Measurements from ENCODE around the gene TRIM13.
"Not testable (repeated sequence)": the region's sequence is repeated elsewhere in the genome, so short reads cannot be mapped to it uniquely, and the experiment has no call there.

The TRIM13 gene, protein sequence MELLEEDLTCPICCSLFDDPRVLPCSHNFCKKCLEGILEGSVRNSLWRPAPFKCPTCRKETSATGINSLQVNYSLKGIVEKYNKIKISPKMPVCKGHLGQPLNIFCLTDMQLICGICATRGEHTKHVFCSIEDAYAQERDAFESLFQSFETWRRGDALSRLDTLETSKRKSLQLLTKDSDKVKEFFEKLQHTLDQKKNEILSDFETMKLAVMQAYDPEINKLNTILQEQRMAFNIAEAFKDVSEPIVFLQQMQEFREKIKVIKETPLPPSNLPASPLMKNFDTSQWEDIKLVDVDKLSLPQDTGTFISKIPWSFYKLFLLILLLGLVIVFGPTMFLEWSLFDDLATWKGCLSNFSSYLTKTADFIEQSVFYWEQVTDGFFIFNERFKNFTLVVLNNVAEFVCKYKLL

DNA sequence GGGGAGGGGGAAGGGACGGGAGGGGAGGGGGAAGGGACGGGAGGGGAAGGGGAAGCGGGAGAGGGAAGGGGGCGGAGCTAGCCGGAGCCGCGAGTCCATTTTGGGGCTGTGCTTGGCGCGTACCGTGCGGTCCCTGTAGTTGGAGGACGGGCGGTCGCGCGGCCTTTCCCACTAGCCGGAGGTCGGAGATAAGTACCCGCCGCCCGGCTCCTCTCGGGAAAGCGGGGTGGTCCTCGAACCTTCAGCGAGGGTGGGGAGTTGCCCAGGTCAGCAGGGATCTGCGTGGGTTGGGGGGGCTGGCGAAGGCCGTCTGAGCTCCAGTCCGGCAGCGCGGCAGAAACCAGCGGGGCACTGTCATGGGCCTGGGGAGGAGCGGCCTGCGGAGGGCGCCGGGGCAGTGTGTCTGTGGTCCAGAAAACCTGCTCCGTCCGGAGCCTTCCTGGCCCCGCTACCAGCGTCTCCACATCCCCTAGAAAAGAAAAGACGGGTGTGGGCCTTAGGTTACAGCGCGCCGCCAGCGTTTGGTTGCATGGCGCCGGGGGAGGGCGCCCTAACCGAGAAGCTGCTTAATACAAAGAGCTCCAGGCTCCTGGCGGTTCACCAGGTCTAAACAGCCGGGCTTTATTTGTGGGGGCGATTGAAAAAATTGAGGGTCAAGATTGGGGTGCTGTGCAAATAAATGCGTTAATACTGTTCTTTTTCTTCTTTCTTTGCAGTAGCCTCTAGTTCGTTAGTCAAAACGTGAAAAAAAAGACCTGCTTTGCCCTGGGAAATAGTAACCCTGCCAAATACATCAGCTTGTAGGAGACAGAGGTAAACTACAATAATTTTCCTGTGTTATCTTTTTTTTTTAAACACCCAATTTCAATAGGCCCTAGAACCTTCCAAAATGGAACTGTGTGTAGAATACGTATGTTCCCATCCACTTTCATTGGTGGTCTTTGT, at the start of gene TRIM13:
Gene TRIM13 (plus strand): TSS at position 92 of the 945 bp plus-strand sequence. CDS start 14,899 bp downstream, outside the sequence.
- ATAC-seq: peak; percentile 84 to 86

DNA sequence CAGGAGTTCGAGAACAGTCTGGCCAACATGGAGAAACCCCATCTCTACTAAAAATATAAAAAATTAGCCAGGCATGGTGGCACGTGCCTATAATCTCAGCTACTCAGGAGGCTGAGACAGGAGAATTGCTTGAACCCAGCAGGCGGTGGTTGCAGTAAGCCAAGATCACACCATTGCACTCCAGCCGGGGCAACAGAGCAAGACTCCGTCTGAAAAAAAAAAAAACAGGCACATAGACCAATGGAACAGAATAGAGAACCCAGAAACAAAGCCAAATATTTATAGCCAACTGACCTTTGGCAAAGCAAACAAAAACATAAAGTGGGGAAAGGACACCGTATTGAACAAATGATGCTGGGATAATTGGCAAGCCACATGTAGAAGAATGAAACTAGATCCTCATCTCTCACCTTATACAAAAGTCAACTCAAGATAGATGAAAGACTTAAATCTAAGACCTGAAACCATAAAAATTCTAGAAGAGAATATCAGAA, 48.0 kb upstream of the TRIM13 start:
- ATAC-seq: not testable (repeated sequence)

DNA sequence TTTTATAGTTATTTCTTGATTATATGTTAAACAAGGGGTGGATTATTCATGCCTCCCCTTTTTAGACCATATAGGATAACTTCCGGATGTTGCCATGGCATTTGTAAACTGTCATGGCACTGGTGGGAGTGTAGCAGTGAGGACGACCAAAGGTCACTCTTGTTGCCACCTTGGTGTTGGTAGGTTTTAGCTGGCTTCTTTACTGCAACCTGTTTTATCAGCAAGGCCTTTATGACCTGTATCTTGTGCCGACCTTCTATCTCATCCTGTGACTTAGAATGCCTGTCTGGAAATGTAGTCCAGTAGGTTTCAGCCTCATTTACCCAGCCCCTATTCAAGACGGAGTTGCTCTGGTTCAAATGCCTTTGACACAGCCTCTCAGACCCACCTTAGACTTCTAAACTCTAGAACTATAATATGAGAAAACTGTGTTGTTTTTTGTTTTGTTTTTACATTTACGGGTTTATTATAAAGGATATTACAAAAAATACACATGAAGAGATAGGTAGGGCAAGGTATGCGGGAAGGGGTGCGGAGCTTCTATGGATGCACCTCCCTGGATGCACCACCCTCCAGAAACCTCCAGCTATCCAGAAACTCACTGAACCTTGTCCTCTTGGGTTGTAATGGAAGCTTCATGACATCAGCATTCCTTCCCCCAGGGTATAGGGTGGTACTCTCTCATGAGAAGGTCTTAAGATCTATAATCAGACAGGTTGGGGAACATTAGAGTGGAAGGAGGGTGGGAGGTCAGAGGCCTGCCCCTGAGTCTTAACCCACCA, 44.9 kb upstream of the TRIM13 start:
- no peak for ATAC-seq

DNA sequence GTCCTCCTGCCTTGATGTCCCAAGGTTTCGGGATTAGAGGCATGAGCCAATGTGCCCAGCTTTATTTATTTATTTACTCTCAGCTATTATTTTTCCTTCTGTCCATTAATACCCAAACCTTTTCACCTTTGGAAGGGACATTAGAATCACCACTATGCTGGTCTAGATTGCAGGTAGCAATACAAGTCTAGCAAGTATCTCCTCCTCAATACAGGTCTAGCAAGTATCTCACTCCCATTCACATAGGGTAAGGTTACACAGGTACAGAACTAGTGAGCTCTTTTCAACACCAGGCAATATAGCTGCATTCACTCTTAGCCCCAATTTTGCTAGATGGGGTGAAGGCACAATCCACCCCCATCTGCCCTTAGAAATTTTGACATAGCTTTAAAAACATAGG, 43.3 kb upstream of the TRIM13 start:
- no peak for ATAC-seq

DNA sequence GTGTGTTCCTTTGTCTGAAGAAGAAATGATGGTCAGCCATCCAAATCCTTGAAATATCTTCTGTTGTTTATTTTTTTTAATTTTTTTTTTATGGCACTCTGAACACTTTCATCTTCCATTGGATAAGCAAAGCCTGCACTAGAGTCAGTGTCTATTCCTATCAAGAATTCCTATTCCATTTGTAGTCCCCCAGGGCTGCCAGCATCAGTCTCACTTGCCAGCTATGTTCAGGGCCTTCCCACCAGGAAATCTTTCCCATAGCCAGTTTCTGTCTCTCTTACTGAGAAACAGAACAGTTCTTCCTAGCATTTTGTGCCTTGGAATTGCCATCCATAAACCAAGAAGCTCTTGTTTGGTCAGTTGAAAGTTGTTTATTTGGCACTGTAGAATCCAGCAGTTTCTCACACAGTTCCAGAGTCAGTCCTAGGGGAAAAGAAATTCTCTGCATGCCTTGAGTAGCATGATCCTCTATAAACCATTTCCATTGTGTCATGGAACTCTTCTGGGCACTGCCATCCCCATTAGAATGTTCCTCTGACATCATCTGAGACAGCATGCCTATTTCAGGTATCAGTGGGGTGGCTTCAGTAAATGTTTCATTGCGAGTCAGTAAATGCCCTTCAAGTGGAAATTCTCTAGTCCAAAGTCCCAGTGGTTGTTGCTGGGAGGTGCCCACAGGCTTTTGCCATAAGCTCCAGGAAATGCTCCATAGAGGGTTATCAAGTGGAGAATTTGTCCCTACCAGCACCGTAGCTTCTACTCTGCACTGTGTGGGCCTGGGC, 42.0 kb upstream of the TRIM13 start:
- ATAC-seq: no peak

DNA sequence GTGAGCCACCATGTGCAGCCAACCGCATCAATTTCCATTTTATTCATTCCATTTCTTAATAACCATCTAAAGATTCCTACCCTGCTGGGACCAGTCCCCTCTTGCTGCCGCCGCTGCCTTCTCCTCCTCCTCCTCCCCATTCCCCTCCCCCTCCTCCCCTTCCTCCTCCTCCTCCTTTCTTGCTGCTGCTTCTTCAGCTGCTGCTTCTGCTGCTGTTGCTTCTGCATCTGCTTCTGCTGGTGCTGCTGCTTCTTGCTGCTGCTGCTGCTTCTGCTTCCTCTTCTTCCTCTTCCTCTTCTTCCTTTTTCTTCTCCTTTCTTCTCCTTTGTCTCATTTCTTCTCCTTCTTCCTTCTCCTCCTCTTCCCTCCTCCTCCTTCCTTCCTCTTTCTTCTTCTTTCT, 40.7 kb upstream of the TRIM13 start:
- ATAC-seq: no peak

DNA sequence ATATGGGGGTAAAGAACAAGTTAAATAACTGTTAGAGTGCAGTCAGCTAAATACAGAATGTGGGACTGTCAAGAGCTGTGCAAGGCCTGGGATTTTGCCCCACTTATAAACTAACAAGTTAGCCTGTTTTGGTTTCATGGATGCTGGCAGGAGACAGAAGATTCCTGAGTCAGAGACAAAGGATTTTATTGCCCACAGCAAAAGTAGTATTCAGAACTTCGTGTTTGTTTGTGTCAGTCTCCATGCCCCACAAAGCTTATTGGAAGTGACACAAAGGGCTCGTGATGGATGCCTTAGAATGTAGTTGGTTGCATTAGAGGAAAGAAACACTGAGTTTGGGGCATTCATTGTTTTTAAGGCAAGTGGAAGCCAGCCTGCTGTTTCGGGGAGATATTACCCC, 38.5 kb upstream of the TRIM13 start:
- no peak for ATAC-seq

DNA sequence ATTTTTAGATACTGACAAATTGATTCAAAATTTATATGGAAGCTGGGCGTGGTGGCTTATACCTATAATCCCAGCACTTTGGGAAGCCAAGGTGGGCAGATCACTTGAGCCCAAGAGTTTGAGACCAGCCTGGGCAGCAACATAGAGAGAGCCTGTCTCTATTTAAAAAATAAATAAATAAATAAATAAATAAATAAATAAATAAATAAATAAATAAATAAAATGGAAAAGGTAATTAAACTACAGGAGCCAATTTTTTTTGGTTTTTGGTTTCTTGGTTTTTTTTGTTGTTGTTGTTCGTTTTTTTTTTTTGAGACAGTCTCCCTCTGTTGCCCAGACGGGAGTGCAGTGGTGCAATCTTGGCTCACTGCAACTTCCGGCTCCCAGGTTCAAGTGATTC, 29.4 kb upstream of the TRIM13 start:
- no peak for ATAC-seq

DNA sequence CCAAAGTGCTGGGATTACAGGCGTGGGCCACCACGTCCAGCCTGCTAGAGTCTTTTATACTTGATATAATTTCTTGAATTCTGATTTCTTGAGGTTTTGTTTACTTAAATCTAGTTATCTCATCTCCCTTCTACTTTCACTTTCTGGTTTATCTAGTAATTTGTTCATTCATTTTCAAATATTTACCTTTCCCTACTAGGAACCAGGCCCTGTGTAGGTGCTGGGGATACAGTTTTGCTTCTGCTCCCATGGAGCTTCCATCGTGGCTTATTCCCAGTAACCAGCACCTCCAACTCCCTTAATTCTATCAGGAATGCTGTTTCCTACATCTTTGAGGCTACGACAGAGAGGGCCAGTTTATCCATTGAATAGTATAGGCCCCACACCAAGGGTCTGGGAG, 24.1 kb upstream of the TRIM13 start:
- no peak for ATAC-seq

DNA sequence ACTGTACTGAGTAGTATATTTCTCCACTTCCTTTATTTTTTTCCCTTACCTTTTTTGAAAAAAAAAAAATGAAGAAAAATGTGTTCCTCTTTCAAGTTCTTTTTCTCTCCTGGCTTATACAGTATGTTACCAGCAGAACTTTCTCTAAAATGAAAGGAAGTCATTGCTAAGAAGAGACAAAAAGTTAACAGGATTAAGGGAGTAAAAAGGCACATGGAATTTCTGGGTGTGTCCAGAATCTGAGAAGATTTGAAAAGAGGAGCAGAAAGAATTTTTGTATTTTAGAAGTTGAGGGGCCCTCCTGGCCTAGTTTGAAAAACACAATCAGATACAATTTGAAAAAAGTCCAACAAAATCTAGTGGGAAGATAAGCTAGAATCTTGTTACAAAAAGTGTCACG, 21.0 kb upstream of the TRIM13 start:
- no peak for ATAC-seq

DNA sequence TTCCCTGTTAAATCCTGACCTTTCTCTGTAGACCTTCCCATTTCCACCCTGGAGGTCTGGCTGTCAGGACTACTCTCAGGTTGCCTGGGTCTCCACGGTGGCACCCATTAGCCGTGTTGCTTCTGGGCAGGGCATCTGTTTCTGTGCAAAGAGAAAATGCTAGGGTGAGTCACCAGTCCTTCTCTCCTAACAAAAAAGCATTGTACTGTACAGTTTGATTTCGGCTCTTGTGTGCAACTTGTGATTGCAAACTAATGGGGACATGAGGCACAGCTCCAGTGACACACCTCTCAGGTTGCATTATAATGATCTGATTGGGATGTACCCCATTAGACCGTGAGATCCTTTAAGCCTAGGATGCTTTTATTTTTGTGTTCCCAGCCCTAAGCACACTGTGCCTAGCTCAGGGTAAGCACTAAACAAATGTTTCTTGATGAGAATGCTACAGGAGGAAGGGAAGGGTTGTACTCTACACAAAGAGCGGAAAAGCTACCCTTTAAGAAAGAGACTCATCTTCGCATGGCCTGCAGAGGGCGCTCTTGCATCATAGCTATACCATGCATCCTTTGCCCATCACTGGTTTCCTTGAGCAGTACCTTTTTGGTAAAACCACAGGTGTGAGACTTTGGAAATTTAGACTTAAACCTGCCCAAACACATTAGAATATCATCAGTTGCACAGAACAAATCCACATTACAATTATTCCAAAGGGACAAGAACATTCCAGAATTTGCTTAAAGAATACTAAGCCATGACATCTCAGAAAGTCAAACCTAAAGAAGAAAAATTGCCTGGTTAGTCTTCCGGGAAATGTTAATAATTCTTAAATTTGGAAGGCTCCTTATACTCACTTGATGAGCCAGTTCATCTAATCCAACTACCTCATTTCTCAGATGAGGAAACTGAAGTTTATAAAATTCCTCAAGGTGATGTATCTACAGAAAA, 20.3 kb upstream of the TRIM13 start:
- ATAC-seq: peak; percentile 68

DNA sequence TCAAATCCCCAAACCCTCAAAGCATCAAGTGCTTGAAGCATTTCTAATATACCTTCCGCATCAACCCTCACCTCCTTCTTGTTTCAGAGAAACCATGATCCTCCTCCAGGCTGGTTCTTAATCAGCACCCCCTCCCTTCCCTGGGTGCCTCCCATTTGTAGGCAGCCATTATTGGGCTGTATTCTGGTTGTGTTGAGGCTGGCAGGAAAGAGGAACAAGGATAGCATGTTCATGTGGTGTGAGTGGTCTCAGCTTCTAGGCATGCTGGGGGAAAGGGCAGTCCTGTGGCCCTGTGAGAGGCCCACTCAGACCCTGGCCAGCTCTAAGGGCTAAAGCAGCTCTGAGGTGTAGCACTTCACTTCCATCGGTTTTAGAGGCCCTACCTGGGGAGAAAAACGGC, 18.9 kb upstream of the TRIM13 start:
- no peak for ATAC-seq

DNA sequence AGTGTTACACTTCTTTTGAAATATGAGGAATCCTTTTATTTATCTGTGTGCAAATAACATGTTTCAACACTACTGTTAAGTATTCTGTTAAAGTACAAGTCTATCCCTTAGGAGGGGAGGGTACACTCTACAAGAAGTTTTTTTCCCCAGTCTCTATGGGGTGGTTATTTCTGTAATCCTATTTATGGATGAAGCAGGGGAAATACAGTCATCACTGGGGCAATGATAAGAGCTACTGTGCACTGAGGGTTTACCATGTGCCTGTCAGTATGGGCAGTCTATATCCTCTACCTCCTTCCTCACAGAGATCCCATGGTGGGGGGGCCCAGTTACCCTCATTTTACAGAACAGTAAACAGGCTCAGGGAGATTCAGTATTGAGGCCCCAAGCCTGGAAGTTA, 16.6 kb upstream of the TRIM13 start:
- ATAC-seq: no peak

DNA sequence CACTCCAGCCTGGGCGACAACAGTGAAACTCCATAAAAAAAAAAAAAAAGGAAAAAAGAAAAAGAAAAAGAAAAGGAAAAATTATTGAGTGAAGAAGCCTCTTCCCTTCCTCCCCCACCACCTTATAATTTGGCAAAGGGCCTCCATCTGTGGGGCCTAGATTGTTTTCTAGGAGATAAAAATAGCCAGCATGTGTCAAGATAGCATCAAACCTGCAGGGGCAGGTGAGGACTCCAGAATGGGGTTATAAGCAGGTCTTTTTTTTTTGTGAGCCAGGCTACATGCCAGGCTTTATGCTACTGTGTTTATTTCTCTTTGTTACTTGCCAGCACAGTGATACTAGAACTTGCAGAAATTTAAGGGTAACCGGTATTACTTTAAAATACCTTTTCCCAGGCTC, 11.7 kb upstream of the TRIM13 start:
- no peak for ATAC-seq

DNA sequence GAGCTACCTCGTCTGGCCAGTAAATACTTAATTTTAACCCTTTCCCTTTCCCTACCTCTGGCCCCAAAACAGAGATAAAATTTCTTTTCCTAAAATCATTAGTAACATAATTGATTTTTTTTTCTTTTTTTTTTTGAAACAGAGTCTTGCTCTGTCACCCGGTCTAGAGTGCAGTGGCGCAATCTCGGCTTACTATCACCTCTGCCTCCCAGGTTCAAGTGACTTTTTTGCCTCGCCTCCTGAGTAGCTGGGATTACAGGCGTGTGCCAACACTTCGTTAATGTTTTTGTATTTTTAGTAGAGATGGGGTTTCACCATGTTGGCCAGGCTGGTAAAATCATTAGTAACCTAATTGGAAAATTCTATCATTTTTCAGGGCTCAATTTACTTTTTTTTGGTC, 10.4 kb upstream of the TRIM13 start:
- no peak for ATAC-seq

DNA sequence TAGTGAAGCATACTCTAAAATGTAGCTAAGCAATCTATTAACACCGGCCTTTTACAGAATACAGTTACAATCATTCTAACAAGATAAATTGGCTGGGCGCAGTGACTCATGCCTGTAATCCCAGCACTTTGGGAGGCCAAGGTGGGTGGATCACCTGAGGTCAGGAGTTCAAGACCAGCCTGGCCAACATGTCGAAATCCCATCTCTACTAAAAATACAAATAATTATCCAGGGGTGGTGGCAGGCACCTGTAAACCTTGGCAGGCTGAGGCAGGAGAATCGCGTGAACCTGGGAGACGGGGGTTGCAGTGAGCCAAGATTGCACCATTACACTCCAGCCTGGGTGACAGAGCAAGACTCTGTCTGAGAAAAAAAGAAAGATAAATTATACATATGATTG, 6.2 kb upstream of the TRIM13 start:
- not testable (repeated sequence) for ATAC-seq

DNA sequence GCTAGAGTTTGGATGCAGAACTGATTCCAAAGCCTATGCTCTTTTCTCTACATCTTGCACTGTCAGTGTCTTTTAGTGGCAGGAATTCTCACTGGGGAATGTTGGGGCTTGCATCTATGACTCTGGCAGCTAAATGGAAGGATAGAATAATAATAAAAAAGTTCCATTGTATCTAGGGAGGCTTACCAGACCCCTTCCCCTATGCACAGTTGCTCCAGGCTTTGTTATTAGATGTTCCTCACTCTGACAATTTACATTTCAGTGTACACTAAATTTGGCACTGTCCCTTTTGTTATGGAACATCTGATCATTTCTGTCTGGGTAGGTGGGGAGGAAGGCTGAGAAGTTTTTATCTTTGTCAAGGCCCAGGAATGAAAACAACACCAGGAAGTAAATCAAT, 3.7 kb upstream of the TRIM13 start:
- ATAC-seq: no peak

DNA sequence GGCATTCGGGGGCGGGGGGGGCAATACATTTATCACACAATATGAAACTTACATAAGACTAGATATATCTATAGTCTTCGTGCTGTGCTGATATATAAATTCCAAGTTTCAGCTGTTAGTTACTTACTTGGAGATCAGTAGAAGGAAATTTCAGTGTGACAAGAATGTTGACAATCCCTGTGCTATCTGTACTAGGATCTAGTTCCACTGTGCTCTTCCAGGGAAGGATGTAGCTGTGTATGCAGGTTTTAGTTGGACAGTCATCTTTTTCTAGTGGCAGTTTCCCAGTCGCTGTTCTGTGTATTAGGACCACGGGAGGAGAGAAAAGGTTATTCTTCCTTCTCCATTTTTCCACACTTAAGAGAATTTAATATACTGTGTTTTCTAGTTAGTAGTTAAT, 3.2 kb upstream of the TRIM13 start:
- no peak for ATAC-seq

DNA sequence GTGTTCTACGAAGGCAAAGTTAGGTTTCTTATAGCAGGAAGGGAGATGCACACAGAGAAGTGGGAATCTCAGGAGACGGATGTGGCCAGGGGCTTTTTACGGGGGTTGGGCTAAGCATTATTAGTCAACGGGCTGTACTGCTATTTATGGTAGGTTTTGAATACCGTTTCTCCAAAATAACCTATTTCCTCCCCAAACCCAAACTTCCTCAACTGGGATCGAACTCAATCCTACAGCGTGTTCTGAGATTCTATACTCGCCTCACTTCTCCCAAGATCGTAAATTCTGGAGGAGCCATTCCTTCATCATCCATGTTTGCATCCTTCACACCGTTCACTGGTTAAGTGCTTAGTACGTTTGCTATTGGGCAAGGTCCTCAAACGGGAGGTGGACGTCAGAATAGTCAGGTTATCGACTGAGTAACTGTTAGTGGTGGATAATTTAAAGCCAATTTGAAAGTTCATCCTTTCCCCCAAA, 1.2 kb upstream of the TRIM13 start:
- ATAC-seq: no peak

DNA sequence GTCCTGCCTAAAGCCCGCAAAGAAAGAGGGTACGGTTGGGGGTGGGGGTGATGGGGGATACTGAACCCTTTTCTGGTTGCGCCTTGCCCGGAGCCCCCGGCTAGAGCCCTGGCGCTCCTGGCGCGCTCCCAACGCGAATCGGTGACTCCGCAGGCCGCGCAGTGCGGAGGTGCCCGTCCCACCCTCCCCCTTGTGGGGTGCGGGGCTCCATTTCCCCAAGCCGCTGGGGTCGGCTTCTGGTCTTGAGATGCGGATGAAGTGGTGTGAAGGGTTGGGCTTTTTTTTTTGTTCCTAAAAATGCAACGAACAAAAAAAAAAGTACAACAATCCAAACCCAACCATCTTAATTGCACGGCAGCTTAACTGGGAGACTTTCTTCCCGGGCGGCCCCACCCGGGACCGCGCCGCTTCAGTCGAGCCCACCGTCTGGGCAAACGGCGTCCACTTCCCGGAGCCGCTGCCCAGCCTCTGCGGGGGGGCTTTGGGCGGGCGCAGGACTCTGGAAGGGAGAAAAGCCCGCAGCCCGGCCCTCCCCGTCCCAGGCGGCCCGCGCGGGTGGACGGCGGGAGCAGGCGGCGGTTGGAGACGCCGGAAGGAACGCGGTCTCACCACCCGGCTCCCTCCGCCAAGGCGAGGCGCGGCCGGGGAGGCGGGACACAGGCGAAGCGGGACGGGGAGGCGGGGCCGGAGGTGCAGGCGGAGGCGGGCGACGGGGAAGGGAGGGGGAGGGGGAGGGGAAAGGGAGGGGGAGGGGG, 504 bp upstream of the TRIM13 start:
- ATAC-seq: peak; percentile 55 to 67

Measured in activated CD4-positive, CD25-positive, alpha-beta regulatory T cell treated with anti-CD3 and anti-CD28 coated beads, Interleukin-2, amount 50 U/mL, for 24 hours (primary cell).